Thymus (tissue), 14 donors: ENCODE data around the gene SEC22C. TPM values are rescaled to one million over a fixed set of nuclear protein-coding genes. Genes with fewer than 3 reads are reported as not detected.

Experiments
- DNase-seq, 9 donors: peaks; one replicate each; pipeline ENCODE4 v3.0.0-alpha.2; 2013; ENCODE audit warnings: low spot score in 9 of 9, low read depth in 6 of 9, missing footprints in 1 of 9
- H3K27ac ChIP-seq, 2 donors: one replicate each; pipeline ENCODE4 v1.5.1; 2013; ENCODE audit warnings: control low read depth in 1 of 2, low read depth in 1 of 2, low read length in 1 of 2, mild to moderate bottlenecking in 1 of 2, moderate library complexity in 1 of 2
- H3K27me3 ChIP-seq, 2 donors: one replicate each; pipeline ENCODE4 v1.5.1; 2013; ENCODE audit warnings: low read length in 1 of 2; ENCODE audit not compliant: control insufficient read depth in 2 of 2, insufficient read depth in 1 of 2
- H3K36me3 ChIP-seq, 2 donors: one replicate each; pipeline ENCODE4 v1.5.1; 2013; ENCODE audit warnings: low read length in 1 of 2, mild to moderate bottlenecking in 1 of 2, moderate library complexity in 1 of 2; ENCODE audit not compliant: control insufficient read depth in 2 of 2, insufficient read depth in 2 of 2
- H3K4me1 ChIP-seq, 2 donors: one replicate each; pipeline ENCODE4 v1.5.1; 2013; ENCODE audit warnings: low read length in 2 of 2; ENCODE audit not compliant: control insufficient read depth in 2 of 2, insufficient read depth in 2 of 2
- H3K4me3 ChIP-seq, 2 donors: one replicate each; pipeline ENCODE4 v1.5.1; 2013; ENCODE audit warnings: low read length in 2 of 2, control low read depth in 1 of 2, mild to moderate bottlenecking in 1 of 2
- H3K9me3 ChIP-seq, 2 donors: one replicate each; pipeline ENCODE4 v1.5.1; 2013; ENCODE audit warnings: low read length in 1 of 2, mild to moderate bottlenecking in 1 of 2; ENCODE audit not compliant: control insufficient read depth in 2 of 2, insufficient read depth in 1 of 2
- WGBS: extraction: QIAGEN DNeasy Blood & Tissue Kit; methylation state at CpG from one replicate; pipeline ENCODE4 v1.1.7; 2013; 5-methylcytosine and 5-hydroxymethylcytosine counted together
- long read RNA-seq, 10 donors: transcript quantifications; one replicate each; lab custom pipeline, GENCODE V29; 2026
- polyA plus RNA-seq: library from polyadenylated mRNA; stranded (reverse); fragments of 200-250 nt; gene quantifications from one replicate; pipeline ENCODE4 v1.2.3, GENCODE V29; 2013
- total RNA-seq: library from RNA; stranded (reverse); fragments of 120-200 nt; gene quantifications from one replicate; pipeline ENCODE4 v1.2.4, GENCODE V29; 2013
- donor health status: healthy.

Gene SEC22C
- total RNA-seq (20.9 TPM), polyA plus RNA-seq (24.9 TPM)
- long read RNA-seq, donor 1, partial matches to known transcripts = 0 of 1 reads
- long read RNA-seq, donor 1, other reads (novel, unspliced or antisense) = 0 of 1 reads
- long read RNA-seq, donor 2, transcript SEC22C-202 (7 exons, 1,608 nt) = major isoform, 6 of 11 reads
- long read RNA-seq, donor 2, transcript SEC22C-201 (7 exons, 1,380 nt) = minor isoform, 5 of 11 reads
- long read RNA-seq, donor 2, partial matches to known transcripts = 0 of 11 reads
- long read RNA-seq, donor 2, other reads (novel, unspliced or antisense) = 0 of 11 reads
- long read RNA-seq, donor 3, partial matches to known transcripts = 227 of 243 reads
- long read RNA-seq, donor 3, other reads (novel, unspliced or antisense) = 10 of 243 reads
- long read RNA-seq, donor 4, partial matches to known transcripts = 143 of 143 reads
- long read RNA-seq, donor 4, other reads (novel, unspliced or antisense) = 0 of 143 reads
- long read RNA-seq, donor 5, partial matches to known transcripts = 241 of 244 reads
- long read RNA-seq, donor 5, other reads (novel, unspliced or antisense) = 0 of 244 reads
- long read RNA-seq, donor 6, partial matches to known transcripts = 67 of 71 reads
- long read RNA-seq, donor 6, other reads (novel, unspliced or antisense) = 0 of 71 reads
- long read RNA-seq, donor 7, partial matches to known transcripts = 165 of 174 reads
- long read RNA-seq, donor 7, other reads (novel, unspliced or antisense) = 7 of 174 reads
- long read RNA-seq, donor 8, full-length matches to known transcripts = 5 of 36 reads
- long read RNA-seq, donor 8, partial matches to known transcripts = 31 of 36 reads
- long read RNA-seq, donor 8, other reads (novel, unspliced or antisense) = 0 of 36 reads
- long read RNA-seq, donor 9, partial matches to known transcripts = 40 of 44 reads
- long read RNA-seq, donor 9, other reads (novel, unspliced or antisense) = 0 of 44 reads
- long read RNA-seq, donor 10, partial matches to known transcripts = 0 of 2 reads
- long read RNA-seq, donor 10, other reads (novel, unspliced or antisense) = 0 of 2 reads

- Histone ChIP-seq H3K36me3 (peaks cover 0 to 4% of the 10 kb centered on the region in 2 donors), H3K9me3 (no peaks in the 10 kb centered on the region), H3K4me1 (peaks cover 7 to 14% of the 10 kb centered on the region in 2 donors), H3K27ac (peak within 1 kb of the TSS; percentile 81 to 88), H3K4me3 (peak within 1 kb of the TSS; percentile 68 to 80), H3K27me3 (no peaks in the 10 kb centered on the region)
- under 1% methylated on average over 77 of the region's 77 CpGs for WGBS
- peak; percentile 73 to 95 (median 88) for DNase-seq
These were observed at the start of gene SEC22C for GRCh38 chr3:42581709-42582473. Gene SEC22C (minus strand): TSS chr3:42581967. CDS start chr3:42569046, 12,921 bp downstream.

GRCh38 chr3:42613462-42613861 lies 31.7 kb upstream of the SEC22C start:
- Histone ChIP-seq H3K9me3 (no peaks in the 10 kb centered on the region), H3K27ac (no peak overlapping the region), H3K4me1 (no peaks in the 10 kb centered on the region), H3K4me3 (no peak overlapping the region), H3K27me3 (no peaks in the 10 kb centered on the region), H3K36me3 (peaks cover under 1 to 7% of the 10 kb centered on the region in 2 donors)
- WGBS = 94% methylated on average over 2 of the region's 2 CpGs
- DNase-seq = peak in 1 of 9 donors; percentile 16

- Histone ChIP-seq H3K36me3 (peaks cover 6 to 10% of the 10 kb centered on the region in 2 donors), H3K27ac (no peak overlapping the region), H3K4me3 (no peak overlapping the region), H3K27me3 (no peaks in the 10 kb centered on the region), H3K9me3 (no peaks in the 10 kb centered on the region), H3K4me1 (no peaks in the 10 kb centered on the region)
- 98% methylated on average over 3 of the region's 3 CpGs for WGBS
- DNase-seq = no peak
These were observed 31.2 kb upstream of the SEC22C start for GRCh38 chr3:42612928-42613327.

- Histone ChIP-seq H3K4me1 (no peaks in the 10 kb centered on the region), H3K9me3 (no peaks in the 10 kb centered on the region), H3K4me3 (no peak overlapping the region), H3K27me3 (no peaks in the 10 kb centered on the region), H3K36me3 (peaks cover 8 to 12% of the 10 kb centered on the region in 2 donors), H3K27ac (no peak overlapping the region)
- no peak for DNase-seq
- 57% methylated on average over 1 of the region's 1 CpG for WGBS
These were observed 30.4 kb upstream of the SEC22C start for GRCh38 chr3:42612217-42612616.

- Histone ChIP-seq H3K36me3 (peaks cover 13 to 18% of the 10 kb centered on the region in 2 donors), H3K27ac (no peak overlapping the region), H3K27me3 (no peaks in the 10 kb centered on the region), H3K4me1 (no peaks in the 10 kb centered on the region), H3K9me3 (no peaks in the 10 kb centered on the region), H3K4me3 (no peak overlapping the region)
- WGBS = 95% methylated on average over 1 of the region's 1 CpG
- no peak for DNase-seq
These were observed 29.2 kb upstream of the SEC22C start for GRCh38 chr3:42610976-42611375.

- Histone ChIP-seq H3K36me3 (peaks cover 13 to 20% of the 10 kb centered on the region in 2 donors), H3K27ac (no peak overlapping the region), H3K4me1 (no peaks in the 10 kb centered on the region), H3K9me3 (peaks cover 2 to 4% of the 10 kb centered on the region in 2 donors), H3K27me3 (no peaks in the 10 kb centered on the region), H3K4me3 (no peak overlapping the region)
- DNase-seq = no peak
- WGBS = 92% methylated on average over 5 of the region's 5 CpGs
These were observed 26.8 kb upstream of the SEC22C start for GRCh38 chr3:42608581-42608980.

GRCh38 chr3:42605546-42606173 lies 23.9 kb upstream of the SEC22C start:
- Histone ChIP-seq H3K9me3 (peaks cover 2 to 5% of the 10 kb centered on the region in 2 donors), H3K27ac (no peak overlapping the region), H3K36me3 (peaks cover 13 to 23% of the 10 kb centered on the region in 2 donors), H3K27me3 (no peaks in the 10 kb centered on the region), H3K4me3 (no peak overlapping the region), H3K4me1 (peaks cover 5 to 7% of the 10 kb centered on the region in 2 donors)
- no peak for DNase-seq
- WGBS = 96% methylated on average over 5 of the region's 5 CpGs

- no peak overlapping the region for H3K4me3 ChIP-seq
- peaks cover 5 to 7% of the 10 kb centered on the region in 2 donors for H3K4me1 ChIP-seq
- WGBS = 100% methylated on average over 1 of the region's 1 CpG
- H3K36me3 ChIP-seq = peaks cover 7 to 16% of the 10 kb centered on the region in 2 donors
- peaks cover 2 to 5% of the 10 kb centered on the region in 2 donors for H3K9me3 ChIP-seq
- no peak for DNase-seq
- no peaks in the 10 kb centered on the region for H3K27me3 ChIP-seq
- H3K27ac ChIP-seq = no peak overlapping the region
These were observed 21.2 kb upstream of the SEC22C start for GRCh38 chr3:42602961-42603360.
